Measurements from ENCODE around the gene AK8.
"Not testable (repeated sequence)": the region's sequence is repeated elsewhere in the genome, so short reads cannot be mapped to it uniquely, and the experiment has no call there.

The AK8 gene

DNA sequence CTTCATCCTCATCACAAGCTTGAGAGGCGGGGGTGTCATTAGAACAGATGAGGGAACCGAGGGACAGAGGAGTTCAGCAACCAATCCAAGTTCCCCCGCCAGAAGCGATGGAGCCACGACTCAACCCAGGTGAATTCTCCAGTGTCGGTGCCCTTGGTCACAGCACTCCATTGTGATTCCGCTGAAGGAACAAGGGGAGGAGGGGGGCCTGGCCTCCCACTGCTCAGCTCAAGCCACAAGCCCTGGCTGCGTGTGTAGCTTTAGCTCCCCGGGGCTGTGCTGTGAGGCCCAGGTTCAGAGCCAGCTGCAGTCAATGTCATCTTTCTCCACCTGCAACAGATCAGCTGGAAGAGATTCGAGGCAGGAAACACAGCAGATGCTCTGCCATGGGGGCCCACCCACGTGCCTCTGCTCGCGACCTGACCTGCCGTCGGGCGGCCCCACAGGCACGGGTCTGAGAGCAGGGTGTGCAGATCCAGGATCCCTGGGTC is 135.2 kb downstream of the AK8 start:
- no peak for DNase-seq (ENCODE audit: low read depth)

DNA sequence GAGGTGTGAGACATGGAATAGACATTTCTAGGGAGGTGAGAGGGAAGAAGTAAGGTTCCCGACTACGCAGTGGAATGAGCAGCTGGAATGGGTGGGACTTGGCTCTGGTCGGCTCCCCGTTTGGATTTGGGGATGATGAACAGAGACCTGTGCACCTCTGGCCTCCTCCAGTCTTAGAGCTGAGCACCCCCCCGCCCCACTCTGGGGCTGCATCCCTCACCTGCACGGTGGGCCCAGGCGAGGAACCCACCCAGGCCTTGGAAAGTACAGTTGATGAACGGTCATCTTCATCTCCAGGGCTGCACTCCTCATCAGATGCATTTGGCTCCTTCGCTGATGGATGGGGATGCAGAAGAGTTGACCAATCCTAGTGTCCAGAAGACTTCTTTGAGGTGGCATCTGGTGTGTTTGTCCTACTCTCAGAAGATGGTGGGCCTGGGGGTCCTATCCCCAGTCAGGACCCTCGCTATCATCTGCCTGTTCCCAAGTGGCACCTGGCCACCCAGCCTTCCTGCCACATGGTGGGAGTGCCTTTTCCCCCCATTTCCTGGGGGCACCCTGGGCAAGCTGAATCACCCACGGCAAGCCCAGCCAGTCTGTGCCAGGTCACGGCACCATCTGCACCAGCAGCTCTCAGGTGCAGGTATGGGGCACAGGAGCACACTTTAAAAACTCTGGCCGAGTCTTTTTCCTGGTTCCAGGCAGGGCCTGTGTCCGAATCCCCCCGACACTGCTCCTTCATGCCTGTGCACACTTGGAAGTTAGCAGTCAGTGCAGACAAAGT is 137.4 kb downstream of the AK8 start:
- no peak for DNase-seq (ENCODE audit: low read depth)

DNA sequence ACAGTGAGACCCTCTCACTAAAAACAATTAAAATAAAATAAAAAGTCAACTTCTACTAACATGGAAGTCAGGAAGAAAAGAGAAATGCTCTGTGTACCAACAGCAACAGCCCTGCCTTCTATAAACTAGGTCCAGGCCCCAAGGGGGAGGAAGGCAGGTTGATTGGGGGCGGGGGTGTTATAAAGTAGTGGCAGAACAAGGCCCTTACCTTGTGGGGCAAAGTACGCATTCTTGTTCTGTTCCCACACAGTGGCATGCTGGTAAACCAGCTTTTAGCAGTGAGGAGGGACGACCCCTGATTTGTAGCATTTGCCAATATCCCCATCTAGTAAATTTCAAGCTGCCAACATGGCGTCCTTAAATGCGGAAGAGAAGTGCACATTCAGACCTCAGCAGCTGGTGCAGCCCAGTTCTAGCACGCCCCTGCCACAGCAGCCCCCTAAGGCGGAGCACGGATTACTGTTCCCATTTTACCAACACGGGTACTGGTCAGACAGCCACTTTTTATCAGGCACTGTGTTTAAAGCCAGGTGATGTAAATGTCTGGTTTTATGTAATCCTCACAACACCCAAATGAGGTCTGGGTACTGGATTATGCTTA is 138.3 kb downstream of the AK8 start:
- DNase-seq (ENCODE audit: low read depth), result no peak

DNA sequence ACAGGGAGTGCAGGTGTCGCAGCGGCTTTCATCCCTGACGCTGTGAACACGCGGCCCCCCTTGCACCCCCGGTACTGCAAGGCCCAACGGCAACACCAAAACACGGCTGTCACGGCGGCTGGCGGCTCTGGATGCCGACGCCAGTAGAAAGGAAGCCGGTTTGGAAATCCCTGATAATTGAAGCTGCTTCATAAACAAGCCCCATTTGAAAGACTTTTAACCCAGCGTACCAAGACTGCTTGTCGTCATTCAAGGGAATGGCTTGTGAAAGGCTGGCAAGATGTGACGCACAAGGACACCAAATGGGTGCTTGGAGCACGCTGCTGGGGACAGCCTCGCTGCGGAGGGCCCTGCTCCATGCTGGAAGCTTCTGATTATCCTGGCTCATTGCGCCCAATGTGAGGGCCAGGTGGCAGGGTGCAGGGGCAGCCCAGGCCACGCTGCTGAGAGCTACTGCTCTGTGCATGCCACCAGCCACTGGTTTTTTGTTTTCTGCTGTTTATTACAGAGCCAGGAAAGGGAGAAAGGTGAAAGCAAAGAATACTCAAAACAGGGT is 144.7 kb downstream of the AK8 start:
- no peak for DNase-seq (ENCODE audit: low read depth)

GRCh38 chr9:132732326-132733259 is 145.5 kb downstream of the AK8 start:
- no peak for DNase-seq (ENCODE audit: low read depth)

- no peak for DNase-seq (ENCODE audit: low read depth)
Observed at GRCh38 chr9:132731230-132731629, 146.9 kb downstream of the AK8 start.

- no peak for DNase-seq (ENCODE audit: low read depth)
Observed at GRCh38 chr9:132730054-132731033, 147.7 kb downstream of the AK8 start.

DNA sequence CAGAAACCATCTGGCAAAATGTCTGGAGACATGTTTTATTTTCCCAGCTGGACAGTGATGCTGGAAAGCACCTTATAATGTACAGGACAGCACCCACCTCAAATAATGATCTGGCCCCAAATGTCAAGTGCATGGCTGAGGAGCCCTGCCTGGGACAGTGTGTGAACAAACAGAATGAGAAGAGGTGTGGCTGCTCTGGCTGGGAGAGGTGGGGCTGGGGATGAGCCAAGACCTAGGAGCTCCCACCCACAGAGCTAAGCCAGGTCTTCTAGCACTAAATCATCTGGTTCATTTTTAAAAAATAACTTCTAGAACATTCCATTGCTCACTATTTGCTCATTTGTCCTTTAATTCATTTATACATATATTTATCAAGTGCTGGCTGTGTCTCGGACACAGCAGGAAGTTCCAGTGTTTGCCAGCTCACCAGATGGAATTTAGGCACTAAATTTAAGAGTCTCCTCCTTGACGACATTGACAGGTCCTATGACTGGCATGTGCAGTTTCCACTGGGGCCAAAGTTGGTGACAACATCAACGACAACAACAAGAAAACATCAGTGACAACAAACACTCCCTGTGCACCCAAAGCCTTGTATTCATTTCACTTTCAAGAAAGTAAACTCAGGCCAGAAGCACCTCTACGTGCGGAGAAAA is 148.7 kb downstream of the AK8 start:
- no peak for DNase-seq (ENCODE audit: low read depth)

- DNase-seq (ENCODE audit: low read depth), result no peak
Observed at GRCh38 chr9:132728497-132728896, 149.6 kb downstream of the AK8 start.

DNA sequence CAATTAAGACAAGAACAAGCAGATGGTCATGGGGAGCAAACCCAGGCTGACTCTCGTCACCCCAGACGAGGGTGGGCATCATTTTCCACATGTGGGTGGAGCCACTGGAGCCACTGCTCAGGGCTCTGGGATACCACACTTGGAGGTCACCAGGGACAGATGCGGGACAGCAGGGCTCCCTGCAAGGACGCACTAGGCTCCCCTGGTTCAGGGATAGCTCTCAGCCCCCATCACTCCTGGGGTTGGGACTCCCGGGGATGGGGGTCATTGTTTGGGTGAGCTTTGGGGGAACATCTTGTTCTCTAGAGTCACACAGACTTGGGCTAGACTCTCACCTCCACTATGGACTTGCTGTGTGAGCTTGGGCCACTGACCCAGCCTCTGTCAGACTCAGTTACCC is 150.0 kb downstream of the AK8 start:
- no peak for DNase-seq (ENCODE audit: low read depth)

DNA sequence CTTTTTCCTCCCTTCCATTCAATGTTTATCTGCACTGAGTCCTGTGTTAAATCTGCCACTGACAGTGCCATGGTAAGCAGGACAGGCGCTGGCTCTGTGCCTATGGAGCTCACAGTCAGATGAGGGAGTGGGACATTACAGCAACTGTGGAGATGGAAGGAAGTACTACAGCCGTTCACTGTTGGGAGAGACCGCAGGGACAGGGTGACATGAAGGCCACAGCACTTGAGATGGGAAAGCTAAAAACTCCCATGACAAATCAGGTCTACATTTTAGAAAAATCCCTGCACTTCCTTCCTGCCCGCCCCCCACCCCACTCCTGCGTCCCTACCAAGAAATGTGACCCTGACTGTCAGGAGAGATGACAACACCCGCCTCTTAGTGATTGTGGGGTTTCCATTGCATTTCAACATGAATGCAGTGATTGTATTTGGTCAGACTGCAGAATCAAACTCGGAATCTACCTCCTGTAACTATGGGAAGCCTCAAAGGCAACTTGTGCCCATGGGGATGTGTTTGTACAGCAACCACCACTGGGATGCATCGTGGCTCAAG is 151.4 kb downstream of the AK8 start:
- DNase-seq (ENCODE audit: low read depth), result no peak

GRCh38 chr9:132725306-132725705 is 152.8 kb downstream of the AK8 start:
- no peak for DNase-seq (ENCODE audit: low read depth)

GRCh38 chr9:132723809-132724208 is 154.3 kb downstream of the AK8 start:
- DNase-seq (ENCODE audit: low read depth), result no peak

DNA sequence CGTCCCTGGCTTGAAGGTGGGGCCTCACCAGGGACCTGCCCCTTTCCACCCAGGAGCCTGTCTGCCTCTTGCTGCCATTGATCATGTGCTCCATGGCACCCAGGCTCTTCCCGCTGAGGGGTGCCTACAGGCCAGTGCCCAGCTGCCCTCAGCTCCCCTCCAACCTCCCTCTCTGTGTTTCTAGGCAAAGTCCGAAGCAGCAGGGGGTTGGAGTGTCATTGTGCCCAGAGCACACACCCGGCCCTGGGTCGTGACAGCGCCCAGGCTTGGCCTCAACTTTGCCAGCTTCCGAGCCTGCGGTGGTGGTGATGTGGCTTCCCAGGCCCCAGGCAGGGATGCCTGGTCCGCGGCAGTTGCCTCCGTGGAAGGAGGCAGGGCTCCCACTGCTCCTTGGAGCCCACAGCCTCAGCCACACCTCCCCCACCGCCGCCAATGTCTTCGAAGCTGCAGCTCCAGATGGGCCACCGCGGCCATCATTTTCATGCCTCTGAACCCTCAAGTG is 155.5 kb downstream of the AK8 start:
- DNase-seq (ENCODE audit: low read depth), result no peak

- no peak for DNase-seq (ENCODE audit: low read depth)
Observed at GRCh38 chr9:132721661-132722060, 156.4 kb downstream of the AK8 start.

DNA sequence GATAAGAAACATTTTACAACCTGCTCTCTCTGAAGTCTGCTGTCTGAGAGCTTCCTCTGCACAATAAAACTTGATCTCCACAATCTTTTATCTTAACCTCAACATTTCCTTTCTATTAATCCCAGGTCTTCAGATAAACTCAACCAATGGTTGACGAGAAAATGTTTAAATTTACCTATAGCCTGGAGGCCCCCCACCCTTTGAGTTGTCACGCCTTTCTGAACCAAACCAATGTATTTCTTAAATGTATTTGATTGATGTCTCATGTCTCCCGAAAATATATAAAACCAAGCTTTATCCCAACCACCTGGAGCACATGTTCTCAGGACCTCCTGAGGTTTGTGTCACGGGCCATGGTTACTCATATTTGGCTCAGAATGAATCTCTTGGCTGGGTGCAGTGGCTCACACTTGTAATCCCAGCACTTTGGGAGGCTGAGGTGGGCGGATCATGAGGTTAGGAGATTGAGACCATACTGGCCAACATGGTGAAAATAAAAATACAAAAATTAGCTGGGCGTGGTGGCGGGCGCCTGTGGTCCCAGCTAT is 159.6 kb downstream of the AK8 start:
- not testable (repeated sequence) for DNase-seq (ENCODE audit: low read depth)

- DNase-seq (ENCODE audit: low read depth), result no peak
Observed at GRCh38 chr9:132717326-132717945, 160.6 kb downstream of the AK8 start.

DNA sequence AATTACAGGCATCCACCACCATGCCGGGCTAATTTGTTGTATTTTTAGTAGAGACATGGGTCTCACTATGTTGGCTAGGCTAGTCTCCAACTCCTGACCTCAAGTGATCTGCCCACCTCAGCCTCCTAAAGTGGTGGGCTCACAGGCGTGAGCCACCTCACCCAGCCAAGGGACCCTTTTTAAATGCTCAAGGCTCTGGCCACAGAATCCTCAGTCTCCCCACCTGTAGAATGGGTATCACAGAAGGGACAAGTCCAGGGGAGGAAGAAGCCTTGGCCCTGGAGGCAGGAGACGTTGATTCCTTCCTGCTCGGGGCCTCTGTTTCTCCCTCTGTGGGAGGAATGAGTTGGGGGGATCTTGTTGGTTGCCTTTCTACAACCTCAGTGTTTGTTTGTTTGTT is 162.1 kb downstream of the AK8 start:
- no peak for DNase-seq (ENCODE audit: low read depth)

DNA sequence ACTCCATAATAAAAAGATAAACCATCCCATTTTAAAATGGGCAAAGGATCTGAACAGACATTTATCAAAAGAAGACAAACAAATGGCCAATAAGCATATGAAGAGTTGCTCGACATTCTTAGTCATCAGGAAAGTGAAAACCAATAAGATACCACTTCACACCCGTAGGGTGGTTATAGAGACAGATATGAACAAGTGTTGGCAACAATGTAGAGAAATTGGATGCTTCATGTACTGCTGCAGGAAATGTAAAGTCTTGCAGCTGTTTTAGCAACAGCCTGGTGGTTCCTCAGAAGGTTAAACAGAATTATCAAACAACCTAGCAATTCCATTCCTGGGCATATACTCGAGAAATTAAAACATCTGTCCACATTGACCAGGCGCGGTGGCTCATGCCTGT is 165.3 kb downstream of the AK8 start:
- no peak for DNase-seq (ENCODE audit: low read depth)
